Erythroblast (primary cell): ENCODE data around the gene CACNA1C.

Experiments used
- GATA1 ChIP-seq: IDR thresholded peaks from 2 replicates; pipeline ENCODE4 v1.6.1; 2011; ENCODE audit warnings: low read depth, mild to moderate bottlenecking, control low read depth, low read length, moderate library complexity
- POLR2A ChIP-seq: IDR thresholded peaks from 2 replicates; pipeline ENCODE4 v1.6.1; 2011; ENCODE audit warnings: mild to moderate bottlenecking, low read length

DNA sequence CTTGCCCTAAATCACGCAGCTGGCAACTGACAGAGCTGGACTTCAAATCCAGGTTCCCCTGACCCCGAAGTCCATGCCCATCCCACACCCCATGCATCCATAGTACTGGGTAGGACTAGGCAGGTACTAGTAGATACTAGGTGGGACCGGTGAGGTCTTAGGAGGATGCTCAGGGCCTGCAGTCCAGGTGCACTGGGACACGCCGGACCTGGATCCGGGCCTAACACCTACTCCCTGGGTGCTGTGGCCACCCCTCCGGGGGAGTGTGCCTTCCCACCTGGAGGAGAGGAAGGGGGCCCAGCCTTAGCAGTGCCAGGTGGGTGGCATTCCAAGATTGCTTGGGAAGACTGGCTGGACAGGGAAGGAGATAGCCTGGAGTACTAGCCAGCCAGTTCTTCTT, 64.8 kb downstream of the CACNA1C start:
- no peak for TF ChIP-seq POLR2A
- TF ChIP-seq GATA1, result no peak
